Erythroblast (primary cell): ENCODE data around the gene IL19.

Experiments
- GATA1 ChIP-seq: IDR thresholded peaks from 2 replicates; pipeline ENCODE4 v1.6.1; 2011; ENCODE audit warnings: low read depth, mild to moderate bottlenecking, control low read depth, low read length, moderate library complexity
- POLR2A ChIP-seq: IDR thresholded peaks from 2 replicates; pipeline ENCODE4 v1.6.1; 2011; ENCODE audit warnings: mild to moderate bottlenecking, low read length

DNA sequence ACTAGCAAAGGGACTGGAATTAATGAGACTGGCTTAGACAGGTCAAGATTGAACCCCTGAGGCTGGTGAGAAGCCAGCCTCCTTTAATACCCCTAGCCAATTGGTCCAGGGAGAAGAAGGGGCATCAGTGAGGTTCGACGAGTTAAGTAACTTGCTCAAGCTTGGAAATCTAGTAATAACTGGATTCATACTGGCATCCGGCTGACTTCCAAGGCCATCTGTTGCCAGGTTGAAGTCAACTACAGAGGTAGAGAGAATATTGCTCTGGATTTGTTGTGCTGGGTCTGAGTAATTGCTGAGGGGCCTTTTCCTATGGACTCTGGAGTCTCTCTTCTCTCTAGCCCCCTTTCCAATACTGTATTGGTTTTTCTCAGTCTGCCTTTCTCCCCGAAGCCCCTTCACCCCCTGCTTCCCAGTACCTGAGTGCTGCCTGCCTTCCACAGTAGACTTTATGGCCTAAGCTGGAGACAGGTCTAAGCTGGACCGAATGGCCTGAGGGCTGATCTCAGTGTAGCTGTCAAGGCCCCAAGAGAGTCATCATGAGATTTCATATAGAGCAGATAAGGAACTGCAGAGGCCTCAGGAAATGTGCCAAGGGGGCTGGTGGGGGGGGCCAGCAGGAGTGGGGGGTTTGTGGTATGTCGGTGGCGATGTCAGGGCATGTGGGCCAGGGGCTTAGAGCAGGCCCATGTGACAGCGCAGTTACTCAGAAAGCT lies 42.4 kb upstream of the IL19 start:
- TF ChIP-seq POLR2A (no peak), GATA1 (no peak)
